Mesendoderm (in vitro differentiated cells): ENCODE measurements around the gene RBMS1.
A peak's percentile ranks its signal among the peaks of the same experiment; 100 is the strongest.
"Not testable (repeated sequence)": the region's sequence is repeated elsewhere in the genome, so short reads cannot be mapped to it uniquely, and the experiment has no call there.

Experiments
- DNase-seq: peaks from one replicate; pipeline ENCODE4 v3.0.0; 2013
- H2AK5ac ChIP-seq: 2 replicates; pipeline ENCODE4 v1.6.1; 2013; ENCODE audit warnings: low read length, inconsistent platforms
- H2BK120ac ChIP-seq: 2 replicates; pipeline ENCODE4 v1.6.1; 2013; ENCODE audit warnings: low read depth, mild to moderate bottlenecking, low read length, moderate library complexity, mixed read lengths
- H2BK15ac ChIP-seq: replicated peaks from 2 replicates; pipeline ENCODE4 v1.6.1; 2013; ENCODE audit warnings: low read depth, mild to moderate bottlenecking, moderate library complexity
- H2BK5ac ChIP-seq: 2 replicates; pipeline ENCODE4 v1.6.1; 2013; ENCODE audit warnings: low read length, inconsistent platforms
- H3K18ac ChIP-seq: 2 replicates; pipeline ENCODE4 v1.6.1; 2013; ENCODE audit warnings: mild to moderate bottlenecking, low read length, mixed read lengths
- H3K23ac ChIP-seq: one replicate; pipeline ENCODE4 v1.6.1; 2013; ENCODE audit warnings: low read length
- H3K27ac ChIP-seq: 2 replicates; pipeline ENCODE4 v1.5.1; 2013; ENCODE audit warnings: low read depth, mild to moderate bottlenecking, inconsistent platforms, low read length, moderate library complexity
- H3K27me3 ChIP-seq: 2 replicates; pipeline ENCODE4 v1.6.1; 2013; ENCODE audit warnings: low read length, control low read depth, mild to moderate bottlenecking, inconsistent platforms; ENCODE audit not compliant: insufficient read depth, poor library complexity
- H3K36me3 ChIP-seq: 2 replicates; pipeline ENCODE4 v1.6.1; 2013; ENCODE audit warnings: low read length, inconsistent platforms; ENCODE audit not compliant: control insufficient read depth, insufficient read depth
- H3K4ac ChIP-seq: one replicate; pipeline ENCODE4 v1.6.1; 2013; ENCODE audit warnings: low read depth, mild to moderate bottlenecking, low read length, moderate library complexity
- H3K4me1 ChIP-seq: 2 replicates; pipeline ENCODE4 v1.6.1; 2013; ENCODE audit warnings: low read depth, low read length, inconsistent platforms; ENCODE audit not compliant: control insufficient read depth
- H3K4me2 ChIP-seq: 2 replicates; pipeline ENCODE4 v1.6.1; 2013; ENCODE audit warnings: low read length
- H3K4me3 ChIP-seq: 2 replicates; pipeline ENCODE4 v1.5.1; 2013; ENCODE audit warnings: mild to moderate bottlenecking, low read length
- H3K56ac ChIP-seq: one replicate; pipeline ENCODE4 v1.6.1; 2013; ENCODE audit warnings: low read length
- H3K79me1 ChIP-seq: 2 replicates; pipeline ENCODE4 v1.6.1; 2013; ENCODE audit warnings: low read length, inconsistent platforms
- H3K79me2 ChIP-seq: 2 replicates; pipeline ENCODE4 v1.6.1; 2013; ENCODE audit warnings: mild to moderate bottlenecking, low read length; ENCODE audit not compliant: control insufficient read depth, insufficient read depth
- H3K9ac ChIP-seq: 2 replicates; pipeline ENCODE4 v1.6.1; 2013; ENCODE audit warnings: low read length, inconsistent platforms
- H4K5ac ChIP-seq: one replicate; pipeline ENCODE4 v1.6.1; 2013; ENCODE audit warnings: low read length
- H4K8ac ChIP-seq: one replicate; pipeline ENCODE4 v1.6.1; 2013; ENCODE audit warnings: low read depth, mild to moderate bottlenecking, control low read depth, low read length, moderate library complexity
- WGBS: extraction: QIAGEN DNeasy Blood & Tissue Kit; methylation state at CpG from one replicate; pipeline ENCODE4 v1.1.7; 2013; ENCODE audit warnings: low lambda C conversion rate, missing lambda C conversion rate; ENCODE audit not compliant: insufficient coverage; ENCODE audit errors: extremely low coverage; 5-methylcytosine and 5-hydroxymethylcytosine counted together

RBMS1 gene

GRCh38 chr2:160372010-160372356 is 121.6 kb downstream of the RBMS1 start:
- Histone ChIP-seq H3K4me3 (no peak overlapping the region), H3K9ac (no peak overlapping the region), H3K27ac (no peak overlapping the region), H3K56ac (no peak overlapping the region), H3K79me2 (peaks cover 51% of the 10 kb centered on the region), H2BK120ac (no peak overlapping the region), H3K4me1 (peaks cover 15% of the 10 kb centered on the region), H4K5ac (no peak overlapping the region), H2AK5ac (no peak overlapping the region), H4K8ac (no peak overlapping the region), H3K23ac (no peak overlapping the region), H3K36me3 (no peaks in the 10 kb centered on the region), H3K27me3 (no peaks in the 10 kb centered on the region), H3K4ac (no peak overlapping the region), H3K4me2 (no peak overlapping the region), H3K18ac (no peak overlapping the region), H2BK15ac (no peak overlapping the region), H3K79me1 (peaks cover 11% of the 10 kb centered on the region), H2BK5ac (no peak overlapping the region)
- DNase-seq, result no peak
- WGBS, result no CpG with 5 or more reads among the region's 1 CpG

GRCh38 chr2:160371251-160372009 is 122.2 kb downstream of the RBMS1 start:
- no peak overlapping the region for H3K4me3 ChIP-seq
- H3K56ac ChIP-seq, result peak overlapping the region; percentile 51
- H4K8ac ChIP-seq, result no peak overlapping the region
- WGBS, result no CpG with 5 or more reads among the region's 8 CpGs
- H2AK5ac ChIP-seq, result no peak overlapping the region
- H3K4me1 ChIP-seq, result peaks cover 15% of the 10 kb centered on the region
- DNase-seq, result peak; percentile 88
- H3K79me2 ChIP-seq, result peaks cover 51% of the 10 kb centered on the region
- H3K4ac ChIP-seq, result no peak overlapping the region
- peak overlapping the region; percentile 14 for H3K27ac ChIP-seq
- no peak overlapping the region for H3K9ac ChIP-seq
- H3K4me2 ChIP-seq, result no peak overlapping the region
- H3K36me3 ChIP-seq, result no peaks in the 10 kb centered on the region
- peak overlapping the region; percentile 92 for H3K18ac ChIP-seq
- peaks cover 11% of the 10 kb centered on the region for H3K79me1 ChIP-seq
- peak overlapping the region; percentile 20 for H2BK5ac ChIP-seq
- no peaks in the 10 kb centered on the region for H3K27me3 ChIP-seq
- H4K5ac ChIP-seq, result no peak overlapping the region
- H2BK120ac ChIP-seq, result no peak overlapping the region
- H3K23ac ChIP-seq, result no peak overlapping the region
- H2BK15ac ChIP-seq, result no peak overlapping the region

- H4K8ac ChIP-seq, result no peak overlapping the region
- no CpG with 5 or more reads among the region's 7 CpGs for WGBS
- peaks cover 46% of the 10 kb centered on the region for H3K79me2 ChIP-seq
- H3K36me3 ChIP-seq, result no peaks in the 10 kb centered on the region
- H3K79me1 ChIP-seq, result peaks cover 15% of the 10 kb centered on the region
- H3K4me3 ChIP-seq, result no peak overlapping the region
- peaks cover 12% of the 10 kb centered on the region for H3K4me1 ChIP-seq
- H3K56ac ChIP-seq, result no peak overlapping the region
- H3K27ac ChIP-seq, result no peak overlapping the region
- H3K9ac ChIP-seq, result no peak overlapping the region
- H2BK5ac ChIP-seq, result no peak overlapping the region
- no peaks in the 10 kb centered on the region for H3K27me3 ChIP-seq
- no peak overlapping the region for H2BK120ac ChIP-seq
- H2BK15ac ChIP-seq, result no peak overlapping the region
- H3K18ac ChIP-seq, result peak overlapping the region; percentile 75
- H3K23ac ChIP-seq, result no peak overlapping the region
- DNase-seq, result peak; percentile 48
- no peak overlapping the region for H3K4me2 ChIP-seq
- H4K5ac ChIP-seq, result no peak overlapping the region
- no peak overlapping the region for H3K4ac ChIP-seq
- no peak overlapping the region for H2AK5ac ChIP-seq
Measured at GRCh38 chr2:160368988-160369930, 124.3 kb downstream of the RBMS1 start.

DNA sequence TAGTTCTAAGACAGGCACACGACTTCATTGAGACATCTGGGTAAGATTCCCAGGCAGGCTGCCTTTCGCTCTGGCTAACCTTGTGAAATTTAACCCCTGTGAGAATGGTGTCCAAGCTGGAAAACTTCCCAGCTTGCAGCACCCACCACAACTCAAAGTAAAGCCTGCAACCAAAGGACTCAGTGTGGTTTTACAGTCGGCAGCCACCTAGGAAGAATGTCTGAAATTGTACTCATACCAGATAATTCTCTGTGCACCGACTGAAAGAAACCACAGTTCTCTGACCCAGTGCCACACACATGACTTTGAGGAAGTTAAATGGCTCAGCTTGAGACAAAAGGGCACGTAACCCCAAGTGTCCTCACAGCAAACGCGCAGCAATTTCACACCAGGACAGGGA is 125.7 kb downstream of the RBMS1 start:
- Histone ChIP-seq H3K4me3 (no peak overlapping the region), H2AK5ac (no peak overlapping the region), H3K23ac (no peak overlapping the region), H3K4ac (no peak overlapping the region), H2BK5ac (no peak overlapping the region), H3K4me2 (no peak overlapping the region), H3K9ac (no peak overlapping the region), H3K18ac (peak overlapping the region; percentile 64), H3K27me3 (no peaks in the 10 kb centered on the region), H3K36me3 (no peaks in the 10 kb centered on the region), H4K5ac (no peak overlapping the region), H3K79me2 (peaks cover 44% of the 10 kb centered on the region), H3K27ac (no peak overlapping the region), H2BK15ac (no peak overlapping the region), H3K56ac (no peak overlapping the region), H3K79me1 (peaks cover 15% of the 10 kb centered on the region), H2BK120ac (no peak overlapping the region), H4K8ac (no peak overlapping the region), H3K4me1 (peaks cover 11% of the 10 kb centered on the region)
- WGBS, result no CpG with 5 or more reads among the region's 7 CpGs
- DNase-seq, result no peak

DNA sequence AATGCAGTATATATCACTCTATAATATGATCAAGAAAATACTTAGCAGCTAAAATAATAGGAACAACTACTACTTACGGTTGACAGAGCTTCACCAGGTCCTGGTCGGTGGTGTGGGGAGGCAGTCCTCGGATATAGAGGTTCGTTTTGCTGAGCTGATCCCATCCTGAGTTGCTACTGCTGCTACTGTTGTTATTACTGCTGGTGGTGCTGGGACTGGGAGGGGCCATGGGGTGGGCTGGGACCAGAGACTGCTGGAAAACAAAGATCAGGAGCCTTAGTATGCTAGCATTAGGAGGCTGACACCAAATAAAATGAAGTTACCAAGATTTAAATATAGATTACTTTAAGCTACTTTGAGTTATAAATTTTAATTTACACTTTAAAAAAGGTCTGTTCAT is 126.5 kb downstream of the RBMS1 start:
- peaks cover 15% of the 10 kb centered on the region for H3K79me1 ChIP-seq
- not testable (repeated sequence) for H3K36me3 ChIP-seq

More for the DNA sequence above, 126.5 kb downstream of the RBMS1 start:
- H4K8ac ChIP-seq, H3K4ac ChIP-seq, H3K18ac ChIP-seq, H3K23ac ChIP-seq, H2BK5ac ChIP-seq, H2BK15ac ChIP-seq, H2BK120ac ChIP-seq, H3K4me2 ChIP-seq, H3K9ac ChIP-seq, H2AK5ac ChIP-seq, H3K27ac ChIP-seq, H3K4me3 ChIP-seq, H3K4me1 ChIP-seq, H4K5ac ChIP-seq, H3K56ac ChIP-seq, DNase-seq, H3K27me3 ChIP-seq: not testable (repeated sequence)
- WGBS, result no CpG with 5 or more reads among the region's 4 CpGs
- H3K79me2 ChIP-seq, result peaks cover 40% of the 10 kb centered on the region
